Mammary epithelial cell (primary cell): ENCODE results near the gene CSGALNACT2.

Experiments
- EZH2 ChIP-seq: IDR thresholded peaks from 2 replicates; pipeline ENCODE4 v1.6.1; 2012; ENCODE audit warnings: low read length, inconsistent platforms, borderline replicate concordance
- TF ChIP-seq, protein P1 (sequence below), 2 donors: IDR thresholded peaks in 1 of 2; conservative IDR thresholded peaks in 1 of 2; 2 replicates each; pipeline ENCODE4 v1.5.1; 2011 to 2012; ENCODE audit warnings: inconsistent platforms in 2 of 2, low read length in 2 of 2, mild to moderate bottlenecking in 2 of 2, control low read depth in 1 of 2, low read depth in 1 of 2; ENCODE audit not compliant: insufficient read depth in 1 of 2; ENCODE audit errors: extremely low read depth in 1 of 2

DNA sequence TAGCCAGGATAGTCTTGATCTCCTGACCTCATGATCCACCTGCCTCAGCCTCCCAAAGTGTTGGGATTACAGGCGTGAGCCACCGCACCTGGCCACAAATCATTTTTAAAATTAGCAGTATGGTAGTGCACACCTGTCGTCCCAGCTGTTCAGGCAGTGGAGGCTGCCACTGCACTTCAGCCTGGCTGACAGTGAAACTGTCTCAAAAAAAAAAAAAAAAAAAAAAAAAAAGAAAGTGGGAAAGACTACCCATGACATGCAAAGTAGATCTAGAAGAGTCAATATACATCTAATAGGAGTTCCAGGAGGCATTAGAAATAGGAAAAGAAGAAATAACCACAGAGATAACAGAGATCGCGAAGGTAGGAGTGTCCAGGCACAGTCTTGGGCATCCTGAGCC lies 3.2 kb downstream of the CSGALNACT2 start:
- TF ChIP-seq, protein P1, sequence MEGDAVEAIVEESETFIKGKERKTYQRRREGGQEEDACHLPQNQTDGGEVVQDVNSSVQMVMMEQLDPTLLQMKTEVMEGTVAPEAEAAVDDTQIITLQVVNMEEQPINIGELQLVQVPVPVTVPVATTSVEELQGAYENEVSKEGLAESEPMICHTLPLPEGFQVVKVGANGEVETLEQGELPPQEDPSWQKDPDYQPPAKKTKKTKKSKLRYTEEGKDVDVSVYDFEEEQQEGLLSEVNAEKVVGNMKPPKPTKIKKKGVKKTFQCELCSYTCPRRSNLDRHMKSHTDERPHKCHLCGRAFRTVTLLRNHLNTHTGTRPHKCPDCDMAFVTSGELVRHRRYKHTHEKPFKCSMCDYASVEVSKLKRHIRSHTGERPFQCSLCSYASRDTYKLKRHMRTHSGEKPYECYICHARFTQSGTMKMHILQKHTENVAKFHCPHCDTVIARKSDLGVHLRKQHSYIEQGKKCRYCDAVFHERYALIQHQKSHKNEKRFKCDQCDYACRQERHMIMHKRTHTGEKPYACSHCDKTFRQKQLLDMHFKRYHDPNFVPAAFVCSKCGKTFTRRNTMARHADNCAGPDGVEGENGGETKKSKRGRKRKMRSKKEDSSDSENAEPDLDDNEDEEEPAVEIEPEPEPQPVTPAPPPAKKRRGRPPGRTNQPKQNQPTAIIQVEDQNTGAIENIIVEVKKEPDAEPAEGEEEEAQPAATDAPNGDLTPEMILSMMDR (conservative IDR thresholded peaks at IDR 0.05 in 1 of 2, IDR thresholded peaks at IDR 0.05 in 1 of 2; ENCODE audit: extremely low read depth in 1 of 2, insufficient read depth in 1 of 2, low read depth in 1 of 2, low read length in 2 of 2) = no peak
- no peak for TF ChIP-seq EZH2
